ENCODE results near the gene RER1. TPM values are rescaled to one million over a fixed set of nuclear protein-coding genes. Genes with fewer than 3 reads are reported as not detected.

Gene RER1
- total and polyA plus RNA-seq, 11 donors: 43.3 to 124 (median 78.3) TPM

DNA sequence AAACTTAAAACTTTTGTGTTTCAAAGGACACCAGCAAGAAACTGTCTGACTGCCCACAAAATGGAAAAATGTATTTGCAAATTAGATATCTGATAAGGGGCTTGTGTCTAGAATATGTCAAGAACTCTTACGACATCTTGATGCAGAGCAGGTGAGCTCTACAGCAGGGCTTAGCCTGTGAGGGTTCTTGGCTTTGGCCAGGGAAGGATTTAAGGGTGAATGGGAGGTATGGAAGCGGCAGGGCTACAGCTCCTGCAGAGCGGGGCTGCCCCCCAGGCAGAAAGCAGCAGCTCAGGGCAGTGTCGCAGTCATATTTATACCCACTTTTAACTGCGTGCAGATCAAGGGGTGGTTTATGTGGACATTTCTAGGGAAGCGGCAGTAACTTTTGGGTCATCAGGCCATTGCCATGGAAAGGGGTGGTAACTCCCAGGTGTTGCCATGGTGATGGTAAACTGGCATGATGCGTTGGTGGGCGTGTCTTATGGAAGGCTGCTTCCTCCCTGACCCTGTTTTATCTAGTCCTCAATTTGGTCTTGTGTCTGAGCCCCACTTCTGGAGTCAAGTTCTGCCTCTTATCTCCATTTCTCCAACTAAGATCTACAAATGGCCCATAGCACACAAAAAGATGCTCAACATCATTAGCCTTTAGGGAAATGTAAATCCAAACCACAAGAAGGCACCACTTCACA, 23.4 kb upstream of the RER1 start:
- Histone ChIP-seq H3K9me3 (peaks cover 0 to 10% (median 0%) of the 10 kb centered on the region in 12 donors), H3K27me3 (no peaks in the 10 kb centered on the region), H3K4me3 (no peak overlapping the region), H3K4me1 (no peaks in the 10 kb centered on the region), H3K27ac (no peak overlapping the region), H3K36me3 (peaks cover 0 to 14% (median 0%) of the 10 kb centered on the region in 9 donors)
- WGBS, 4 donors: 90 to 95% (median 93%) methylated on average over 8 of the region's 8 CpGs
- TF ChIP-seq, protein P1, sequence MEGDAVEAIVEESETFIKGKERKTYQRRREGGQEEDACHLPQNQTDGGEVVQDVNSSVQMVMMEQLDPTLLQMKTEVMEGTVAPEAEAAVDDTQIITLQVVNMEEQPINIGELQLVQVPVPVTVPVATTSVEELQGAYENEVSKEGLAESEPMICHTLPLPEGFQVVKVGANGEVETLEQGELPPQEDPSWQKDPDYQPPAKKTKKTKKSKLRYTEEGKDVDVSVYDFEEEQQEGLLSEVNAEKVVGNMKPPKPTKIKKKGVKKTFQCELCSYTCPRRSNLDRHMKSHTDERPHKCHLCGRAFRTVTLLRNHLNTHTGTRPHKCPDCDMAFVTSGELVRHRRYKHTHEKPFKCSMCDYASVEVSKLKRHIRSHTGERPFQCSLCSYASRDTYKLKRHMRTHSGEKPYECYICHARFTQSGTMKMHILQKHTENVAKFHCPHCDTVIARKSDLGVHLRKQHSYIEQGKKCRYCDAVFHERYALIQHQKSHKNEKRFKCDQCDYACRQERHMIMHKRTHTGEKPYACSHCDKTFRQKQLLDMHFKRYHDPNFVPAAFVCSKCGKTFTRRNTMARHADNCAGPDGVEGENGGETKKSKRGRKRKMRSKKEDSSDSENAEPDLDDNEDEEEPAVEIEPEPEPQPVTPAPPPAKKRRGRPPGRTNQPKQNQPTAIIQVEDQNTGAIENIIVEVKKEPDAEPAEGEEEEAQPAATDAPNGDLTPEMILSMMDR (IDR thresholded peaks at IDR 0.05): no peak
- no peak for TF ChIP-seq POLR2A (IDR thresholded peaks at IDR 0.05)
- DNase-seq (peak in 1 of 5 donors; percentile 12), ATAC-seq (no peak)
- intact Hi-C loops (cut with DNase I): no loop called here

DNA sequence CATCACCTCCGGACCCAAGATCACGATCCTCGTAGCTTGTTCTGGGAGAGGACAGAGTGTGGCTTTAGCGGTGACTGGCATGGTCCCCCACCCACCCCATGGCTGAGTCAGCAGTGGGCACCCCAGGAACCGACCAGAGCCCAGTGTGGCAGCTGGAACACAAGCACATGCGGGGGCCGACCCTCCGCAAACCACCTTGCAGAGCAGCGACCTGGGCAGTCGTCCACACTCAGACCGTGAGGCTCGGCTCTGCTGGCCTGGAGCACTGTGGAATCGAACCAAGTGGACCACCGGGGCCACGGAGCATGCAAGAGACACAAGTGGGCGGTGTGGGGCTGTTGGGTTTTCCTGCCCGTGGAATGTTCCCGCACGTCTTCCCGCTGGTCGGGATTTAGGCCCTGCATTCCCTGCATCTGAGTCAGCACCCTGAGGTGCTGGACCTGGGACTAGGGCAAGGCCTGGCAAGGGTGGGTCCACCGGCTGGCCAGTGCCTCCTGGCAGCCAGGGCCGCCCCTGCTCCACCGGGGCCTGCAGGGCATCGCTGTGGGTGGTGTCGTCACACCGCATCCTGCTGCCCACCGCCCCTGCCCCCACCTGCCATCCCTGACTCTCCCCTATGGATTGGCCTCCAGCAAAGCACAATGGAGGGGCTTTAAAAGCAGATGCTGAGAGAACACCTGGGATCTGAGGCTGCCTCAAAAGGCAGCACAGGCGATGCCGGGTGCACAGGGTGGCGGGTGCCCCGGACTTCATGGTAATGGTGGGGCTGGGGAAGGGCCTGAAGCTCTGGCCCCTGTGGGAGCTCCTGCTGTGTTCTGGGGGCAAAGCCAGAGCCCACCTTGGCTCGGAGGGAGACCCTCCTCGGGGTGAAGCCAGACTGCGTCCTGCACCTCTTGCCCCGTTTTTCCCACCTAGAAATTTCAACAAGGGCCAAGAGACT, 18.8 kb upstream of the RER1 start:
- intact Hi-C loops (cut with DNase I): no loop called here
- WGBS, 4 donors: 92 to 95% (median 94%) methylated on average over 27 to 36 of the region's 36 CpGs
- H3K36me3 ChIP-seq: peaks cover 0 to 14% (median 0%) of the 10 kb centered on the region in 9 donors
- H3K4me3 ChIP-seq: no peak overlapping the region
- ATAC-seq (no peak), DNase-seq (peak in 3 of 5 donors; percentile 17 to 51 (median 19))
- H3K9me3 ChIP-seq: no peaks in the 10 kb centered on the region
- TF ChIP-seq, protein P1 (IDR thresholded peaks at IDR 0.05): no peak
- TF ChIP-seq POLR2A (IDR thresholded peaks at IDR 0.05): no peak
- H3K27me3 ChIP-seq: no peaks in the 10 kb centered on the region
- H3K27ac ChIP-seq: no peak overlapping the region
- H3K4me1 ChIP-seq: no peaks in the 10 kb centered on the region

DNA sequence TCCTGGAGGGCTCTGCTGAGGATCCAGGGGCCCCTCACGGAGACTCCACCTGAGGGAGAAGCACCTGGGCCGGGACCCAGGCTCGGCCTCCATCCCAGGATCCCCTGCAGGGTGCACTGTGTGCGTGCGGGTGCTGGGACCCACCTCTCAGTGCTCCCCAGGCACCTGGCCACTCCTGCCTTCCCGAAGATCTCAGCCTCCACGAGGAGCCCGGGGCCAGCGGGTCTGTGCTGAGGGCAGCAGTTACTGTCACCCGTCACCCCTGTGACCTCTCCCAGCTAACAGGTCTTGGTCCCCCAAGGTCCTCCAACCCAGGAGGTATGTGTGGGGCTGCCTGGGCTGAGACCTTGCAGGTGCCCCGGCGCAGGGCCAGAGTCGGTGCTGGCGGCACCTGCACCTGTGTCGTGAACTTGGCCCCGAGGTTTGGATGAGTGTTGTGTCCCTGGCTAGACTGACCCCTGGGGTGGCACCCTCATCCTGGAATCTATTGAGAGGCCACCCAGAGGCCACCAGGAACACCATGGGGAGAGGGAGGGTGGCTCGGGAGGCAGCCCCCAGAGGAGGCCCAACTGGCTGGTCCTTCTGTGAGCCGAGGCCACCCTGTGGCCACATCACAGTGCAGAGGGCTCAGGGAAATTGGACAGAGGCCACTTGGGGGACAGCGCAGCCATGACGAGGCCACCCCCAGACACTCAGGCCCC, 17.9 kb upstream of the RER1 start:
- ATAC-seq (no peak), DNase-seq (peak in 2 of 5 donors; percentile 17 to 52)
- no peaks in the 10 kb centered on the region for H3K27me3 ChIP-seq
- H3K4me3 ChIP-seq: no peak overlapping the region
- WGBS, 4 donors: 86 to 93% (median 91%) methylated on average over 8 to 20 of the region's 20 CpGs
- no peaks in the 10 kb centered on the region for H3K9me3 ChIP-seq
- no peak overlapping the region for H3K27ac ChIP-seq
- intact Hi-C loops (cut with DNase I): no loop called here
- H3K4me1 ChIP-seq: no peaks in the 10 kb centered on the region
- TF ChIP-seq, protein P1 (IDR thresholded peaks at IDR 0.05): no peak
- TF ChIP-seq POLR2A (IDR thresholded peaks at IDR 0.05): no peak
- peaks cover 0 to 14% (median 0%) of the 10 kb centered on the region in 9 donors for H3K36me3 ChIP-seq

Measured in heart left ventricle (tissue), 16 donors.